B cell (primary cell): ENCODE results near the gene TSPAN16. TPM values are rescaled to one million over a fixed set of nuclear protein-coding genes. Genes with fewer than 3 reads are reported as not detected.

Experiments used
- ATAC-seq: fragments of 200-7000 bp; cut with Tn5 transposase; one replicate; pipeline ENCODE4 v1.10.0; 2021; ENCODE audit warnings: low read depth, mild to moderate bottlenecking, moderate number of reproducible peaks, moderate library complexity
- CTCF ChIA-PET: fragments of 350-600 bp; sonication (Branson Sonifier 250); formaldehyde crosslinking; loops from one replicate; lab custom pipeline; 2021; ENCODE audit warnings: antibody characterized with exemption, inconsistent platforms; lab: Charles Lee
- POLR2A ChIA-PET: fragments of 350-600 bp; sonication (Branson Sonifier 250); formaldehyde crosslinking; loops from one replicate; lab custom pipeline; 2021; ENCODE audit warnings: antibody characterized with exemption; lab: Charles Lee
- DNase-seq: peaks from one replicate; pipeline ENCODE4 v3.0.0; 2013
- H2AFZ ChIP-seq: 2 replicates; pipeline ENCODE4 v1.6.1; 2012; ENCODE audit warnings: mild to moderate bottlenecking, low read depth, low read length; ENCODE audit not compliant: insufficient read depth, poor library complexity, severe bottlenecking
- H3K27ac ChIP-seq, 2 donors: 1 replicate in 1 of 2; 2 replicates in 1 of 2; pipeline ENCODE4 v1.5.1; 2012 to 2013; ENCODE audit warnings: low read length in 2 of 2, mild to moderate bottlenecking in 2 of 2, moderate library complexity in 1 of 2
- H3K27me3 ChIP-seq, 4 experiments: fragments of 200-600 bp in 1 of 4; sonication (generic) in 1 of 4; replicated peaks in 1 of 4; 1 replicate in 2 of 4; 2 replicates in 2 of 4; pipeline versions ENCODE4 v1.6.1 to v1.7.0; 2013 to 2016; ENCODE audit warnings: low read length in 3 of 4, mild to moderate bottlenecking in 2 of 4, mixed read lengths in 1 of 4, moderate library complexity in 1 of 4; ENCODE audit not compliant: insufficient read depth in 4 of 4, control insufficient read depth in 3 of 4; ENCODE audit errors: control extremely low read depth in 1 of 4
- H3K36me3 ChIP-seq, 2 experiments: replicated peaks in 1 of 2; 1 replicate in 1 of 2; 2 replicates in 1 of 2; pipeline versions ENCODE4 v1.6.1 to v1.7.1; 2013; ENCODE audit warnings: low read length in 1 of 2; ENCODE audit not compliant: insufficient read depth in 2 of 2, control insufficient read depth in 1 of 2; ENCODE audit errors: control extremely low read depth in 1 of 2, extremely low read depth in 1 of 2
- H3K4me1 ChIP-seq, 2 donors: fragments of 200-600 bp in 1 of 2; sonication (generic) in 1 of 2; 1 replicate in 1 of 2; 2 replicates in 1 of 2; pipeline versions ENCODE4 v1.5.1 to v1.6.1; 2013 to 2017; ENCODE audit warnings: low read length in 2 of 2; ENCODE audit not compliant: control insufficient read depth in 2 of 2, insufficient read depth in 2 of 2
- H3K4me2 ChIP-seq: replicated peaks from 2 replicates; pipeline ENCODE3; 2012; ENCODE audit warnings: mild to moderate bottlenecking, low read depth, low read length; ENCODE audit not compliant: poor library complexity, severe bottlenecking
- H3K4me3 ChIP-seq, 5 experiments: fragments of 200-600 bp in 1 of 5; sonication (generic) in 1 of 5; 1 replicate in 3 of 5; 2 replicates in 2 of 5; pipeline versions ENCODE4 v1.5.1 to v1.7.0; 2011 to 2016; ENCODE audit warnings: low read length in 4 of 5, mild to moderate bottlenecking in 4 of 5, low read depth in 2 of 5, control low read depth in 1 of 5, moderate library complexity in 1 of 5; ENCODE audit not compliant: insufficient read depth in 1 of 5; ENCODE audit errors: control extremely low read depth in 1 of 5, extremely low read depth in 1 of 5
- H3K79me2 ChIP-seq: fragments of 200-600 bp; sonication (generic); one replicate; pipeline ENCODE4 v1.6.0; 2016; ENCODE audit warnings: low read length; ENCODE audit not compliant: control insufficient read depth, insufficient read depth
- H3K9ac ChIP-seq: fragments of 200-600 bp; sonication (generic); 2 replicates; pipeline ENCODE4 v1.6.1; 2017; ENCODE audit warnings: mild to moderate bottlenecking, low read length, moderate library complexity
- H3K9me3 ChIP-seq, 3 donors: one replicate each; pipeline versions ENCODE4 v1.6.1 to v1.7.1; 2013; ENCODE audit warnings: low read length in 2 of 3; ENCODE audit not compliant: control insufficient read depth in 2 of 3, insufficient read depth in 1 of 3; ENCODE audit errors: control extremely low read depth in 1 of 3
- H4K20me1 ChIP-seq: 2 replicates; pipeline ENCODE4 v1.6.0; 2012; ENCODE audit warnings: mild to moderate bottlenecking, low read length; ENCODE audit not compliant: insufficient read depth, control insufficient read depth, poor library complexity, severe bottlenecking
- H3K27ac Mint-ChIP-seq: one replicate; pipeline ENCODE4 v1.8.0; 2021; ENCODE audit warnings: mixed read lengths
- H3K27me3 Mint-ChIP-seq: one replicate; pipeline ENCODE4 v1.8.0; 2021; ENCODE audit warnings: mixed read lengths
- H3K4me1 Mint-ChIP-seq: one replicate; pipeline ENCODE4 v1.8.0; 2021; ENCODE audit warnings: mixed read lengths
- H3K4me3 Mint-ChIP-seq: one replicate; pipeline ENCODE4 v1.8.0; 2021; ENCODE audit warnings: mixed read lengths
- H3K9me3 Mint-ChIP-seq: one replicate; pipeline ENCODE4 v1.8.0; 2022; ENCODE audit warnings: mixed read lengths; ENCODE audit not compliant: insufficient read depth
- CTCF ChIP-seq: fragments of 200-600 bp; IDR thresholded peaks from one replicate; pipeline ENCODE4 v1.8.0; 2022; ENCODE audit warnings: antibody characterized with exemption, mild to moderate bottlenecking
- EZH2 ChIP-seq: IDR thresholded peaks from 2 replicates; pipeline ENCODE4 v1.6.1; 2012; ENCODE audit warnings: borderline replicate concordance, low read depth, mild to moderate bottlenecking, moderate library complexity, low read length; ENCODE audit not compliant: insufficient read depth, poor library complexity, severe bottlenecking
- WGBS: methylation state at CpG from one replicate; pipeline ENCODE4 v1.1.5; 2013; ENCODE audit warnings: missing lambda C conversion rate; ENCODE audit not compliant: insufficient coverage; 5-methylcytosine and 5-hydroxymethylcytosine counted together
- intact Hi-C: fragments of 100-400 bp; cut with micrococcal nuclease; formaldehyde crosslinking; loops from one replicate; pipeline ENCODE4 v1.10.0; 2022
- polyA minus RNA-seq: library from RNA; depleted of rRNA, polyadenylated mRNA; stranded (reverse); fragments of >200 nt; gene quantifications from 2 replicates; pipeline ENCODE4 v1.2.3, GENCODE V29; 2012
- polyA plus RNA-seq: library from polyadenylated mRNA; depleted of rRNA; stranded (reverse); fragments of >200 nt; gene quantifications from 2 replicates; pipeline ENCODE4 v1.2.3, GENCODE V29; 2012
- total RNA-seq, 2 donors: library from RNA; stranded (reverse); fragments of 120-200 nt in 1 of 2; gene quantifications; 1 replicate in 1 of 2; 2 replicates in 1 of 2; pipeline versions ENCODE4 v1.2.3 to v1.2.4, GENCODE V29; 2013 to 2022

TSPAN16 gene
- total RNA-seq: not detected in 2 replicates
- not detected for total RNA-seq (2013)
- not detected in 2 replicates for polyA plus RNA-seq
- not detected in 2 replicates for polyA minus RNA-seq

DNA sequence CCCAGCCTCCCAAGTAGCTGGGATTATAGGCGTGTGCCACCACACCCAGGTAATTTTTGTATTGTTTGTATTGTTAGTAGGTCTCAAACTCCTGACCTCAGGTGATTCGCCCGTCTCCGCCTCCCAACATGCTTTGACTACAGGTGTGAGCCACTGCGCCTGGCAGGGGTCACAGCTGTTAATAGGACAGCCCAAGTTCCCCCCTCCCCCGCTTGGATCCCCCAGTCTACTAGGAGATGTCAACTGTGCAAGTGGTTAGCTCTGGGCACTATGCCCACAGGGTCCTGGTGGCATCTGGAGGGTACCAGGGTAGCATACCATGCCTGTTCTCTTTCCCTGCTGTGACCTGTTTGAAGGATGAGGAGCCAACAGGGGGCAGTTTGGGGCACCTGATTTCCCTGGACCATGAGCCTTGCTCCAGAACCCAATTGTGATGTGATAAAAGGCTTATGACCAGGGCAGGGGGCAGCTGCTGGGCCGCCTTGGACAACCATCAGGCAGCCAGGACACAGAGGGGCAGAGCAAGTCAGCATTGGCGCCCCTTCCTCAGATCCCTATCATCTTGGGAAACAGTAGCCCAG lies at the start of gene TSPAN16:
Gene TSPAN16 (plus strand): TSS at position 496 of the 581 bp plus-strand sequence. CDS start 138 bp downstream, outside the sequence.
- Histone ChIP-seq H3K27ac (no peak within 1 kb of the TSS), H3K9me3 (no peaks in the 10 kb centered on the region), H3K4me2 (no peak within 1 kb of the TSS), H3K36me3 (no peaks in the 10 kb centered on the region), H3K27me3 (peaks cover 0 to 14% (median 0%) of the 10 kb centered on the region in 4 experiments), H3K9ac (no peak within 1 kb of the TSS), H2AFZ (no peak within 1 kb of the TSS), H3K4me1 (peaks cover 0 to 10% of the 10 kb centered on the region in 2 donors), H3K79me2 (no peaks in the 10 kb centered on the region), H4K20me1 (no peaks in the 10 kb centered on the region), H3K4me3 (no peak within 1 kb of the TSS)
- ChIA-PET POLR2A (no interaction called here), CTCF (interaction anchor here (1.0 to 2.4 kb wide), 4 partner anchors 29 to 190 kb away, joined by 3 to 10 read pairs (median 4); no protein-coding TSS in a partner anchor)
- H3K4me1 Mint-ChIP-seq: peaks cover 8% of the 10 kb centered on the region
- H3K9me3 Mint-ChIP-seq: no peaks in the 10 kb centered on the region
- H3K4me3 Mint-ChIP-seq: no peak within 1 kb of the TSS
- ATAC-seq (no peak), DNase-seq (no peak)
- TF ChIP-seq EZH2 (no peak), CTCF (no peak)
- WGBS: 98% methylated on average over 7 of the region's 8 CpGs
- H3K27me3 Mint-ChIP-seq: peaks cover 25% of the 10 kb centered on the region
- intact Hi-C loops: loop anchor here (2.0 kb wide), 1 partner anchor 85 kb away; no protein-coding TSS in a partner anchor
- no peak within 1 kb of the TSS for H3K27ac Mint-ChIP-seq

DNA sequence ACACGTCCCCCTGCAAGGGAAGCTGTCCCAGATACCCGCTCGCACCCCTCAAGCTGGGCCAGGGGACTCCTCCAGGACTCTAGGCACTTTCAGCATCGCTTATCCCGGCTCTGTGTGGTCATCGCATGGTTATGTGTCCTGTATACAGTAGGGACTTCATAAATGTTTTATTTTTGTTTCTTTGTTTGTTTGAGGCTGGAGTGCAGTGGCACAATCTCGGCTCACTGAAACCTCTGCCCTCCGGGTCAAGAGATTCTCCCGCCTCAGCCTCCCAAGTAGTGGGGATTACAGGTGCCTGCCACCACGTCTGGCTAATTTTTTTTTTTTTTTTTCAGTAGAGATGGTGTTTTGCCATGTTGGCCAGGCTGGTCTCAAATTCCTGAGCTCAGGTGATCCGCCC lies 49.0 kb upstream of the TSPAN16 start:
- no peak overlapping the region for H3K27ac ChIP-seq
- no peak for DNase-seq
- 90% methylated on average over 11 of the region's 11 CpGs for WGBS
- H3K9ac ChIP-seq: no peak overlapping the region
- Mint-ChIP-seq H3K27ac (no peak overlapping the region), H3K4me3 (no peak overlapping the region), H3K9me3 (no peaks in the 10 kb centered on the region), H3K27me3 (no peaks in the 10 kb centered on the region), H3K4me1 (peaks cover 6% of the 10 kb centered on the region)
- peaks cover 0 to 3% (median 1%) of the 10 kb centered on the region in 4 experiments for H3K27me3 ChIP-seq
- H3K4me1 ChIP-seq: peaks cover 3 to 4% of the 10 kb centered on the region in 2 donors
- intact Hi-C loops: no loop called here
- no peak for ATAC-seq
- peaks cover 0 to 12% (median 0%) of the 10 kb centered on the region in 3 donors for H3K9me3 ChIP-seq
- H2AFZ ChIP-seq: no peak overlapping the region
- ChIA-PET CTCF (interaction anchor here (0.7 kb wide), 2 partner anchors 98 to 1718 kb away, joined by 3 read pairs; no protein-coding TSS in a partner anchor), POLR2A (no interaction called here)
- H3K79me2 ChIP-seq: no peaks in the 10 kb centered on the region
- H3K4me2 ChIP-seq: no peak overlapping the region
- TF ChIP-seq CTCF (no peak), EZH2 (no peak)
- no peaks in the 10 kb centered on the region for H4K20me1 ChIP-seq
- no peaks in the 10 kb centered on the region for H3K36me3 ChIP-seq
- H3K4me3 ChIP-seq: no peak overlapping the region
